A172 (cell line): ENCODE measurements around the gene PCAT7. TPM values are rescaled to one million over a fixed set of nuclear protein-coding genes. Genes with fewer than 3 reads are reported as not detected.
"Not testable (repeated sequence)": the region's sequence is repeated elsewhere in the genome, so short reads cannot be mapped to it uniquely, and the experiment has no call there.

Experiments used
- DNase-seq: peaks from one replicate; pipeline ENCODE4 v3.0.0-alpha.2; 2015; ENCODE audit warnings: low spot score
- total RNA-seq: library from RNA; depleted of rRNA; stranded (reverse); fragments of >200 nt; shearing (Covaris generic); gene quantifications from 2 replicates; pipeline ENCODE4 v1.2.3, GENCODE V29; 2014

PCAT7 gene
- total RNA-seq, 1 experiment from 2014 or later, result 2.2 TPM

- DNase-seq, result no peak
Measured at GRCh38 chr9:94563548-94563947, 8.7 kb downstream of the PCAT7 start.

GRCh38 chr9:94564279-94564678 lies 9.4 kb downstream of the PCAT7 start:
- DNase-seq, result not testable (repeated sequence)

GRCh38 chr9:94566550-94566949 lies 11.7 kb downstream of the PCAT7 start:
- DNase-seq, result no peak

- no peak for DNase-seq
Measured at GRCh38 chr9:94567271-94567670, 12.4 kb downstream of the PCAT7 start.

- no peak for DNase-seq
Measured at GRCh38 chr9:94568250-94568889, 13.5 kb downstream of the PCAT7 start.

GRCh38 chr9:94568972-94569712 lies 14.3 kb downstream of the PCAT7 start:
- DNase-seq, result no peak

- no peak for DNase-seq
Measured at GRCh38 chr9:94576131-94576530, 21.2 kb downstream of the PCAT7 start.

GRCh38 chr9:94577036-94577435 lies 22.2 kb downstream of the PCAT7 start:
- no peak for DNase-seq

GRCh38 chr9:94577571-94577970 lies 22.7 kb downstream of the PCAT7 start:
- no peak for DNase-seq

- no peak for DNase-seq
Measured at GRCh38 chr9:94581728-94582127, 26.8 kb downstream of the PCAT7 start.

- DNase-seq, result no peak
Measured at GRCh38 chr9:94584555-94584954, 29.7 kb downstream of the PCAT7 start.

GRCh38 chr9:94586316-94586715 lies 31.4 kb downstream of the PCAT7 start:
- DNase-seq, result no peak

GRCh38 chr9:94586814-94587213 lies 31.9 kb downstream of the PCAT7 start:
- DNase-seq, result peak; percentile 10

- no peak for DNase-seq
Measured at GRCh38 chr9:94588681-94589080, 33.8 kb downstream of the PCAT7 start.

- not testable (repeated sequence) for DNase-seq
Measured at GRCh38 chr9:94591046-94591545, 36.2 kb downstream of the PCAT7 start.

- DNase-seq, result no peak
Measured at GRCh38 chr9:94591876-94592275, 37.0 kb downstream of the PCAT7 start.

- DNase-seq, result not testable (repeated sequence)
Measured at GRCh38 chr9:94592683-94593082, 37.8 kb downstream of the PCAT7 start.

GRCh38 chr9:94593459-94594345 lies 38.8 kb downstream of the PCAT7 start, which contains the start of gene FBP2:
FBP2 (minus strand) TSS chr9:94593824; CDS start chr9:94593726, 98 bp downstream.
- DNase-seq, result no peak

GRCh38 chr9:94599102-94599501 lies 44.2 kb downstream of the PCAT7 start:
- DNase-seq, result no peak

- DNase-seq, result no peak
Measured at GRCh38 chr9:94600258-94600657, 45.4 kb downstream of the PCAT7 start.

GRCh38 chr9:94600715-94601114 lies 45.8 kb downstream of the PCAT7 start:
- DNase-seq, result no peak

GRCh38 chr9:94602666-94603065 lies 47.8 kb downstream of the PCAT7 start:
- DNase-seq, result no peak
